Measurements from ENCODE around the gene GALNT2. TPM values are rescaled to one million over a fixed set of nuclear protein-coding genes. Genes with fewer than 3 reads are reported as not detected.

The GALNT2 gene
- total RNA-seq, 2 experiments from 2014 or later, result 59.8 to 62.4 TPM

DNA sequence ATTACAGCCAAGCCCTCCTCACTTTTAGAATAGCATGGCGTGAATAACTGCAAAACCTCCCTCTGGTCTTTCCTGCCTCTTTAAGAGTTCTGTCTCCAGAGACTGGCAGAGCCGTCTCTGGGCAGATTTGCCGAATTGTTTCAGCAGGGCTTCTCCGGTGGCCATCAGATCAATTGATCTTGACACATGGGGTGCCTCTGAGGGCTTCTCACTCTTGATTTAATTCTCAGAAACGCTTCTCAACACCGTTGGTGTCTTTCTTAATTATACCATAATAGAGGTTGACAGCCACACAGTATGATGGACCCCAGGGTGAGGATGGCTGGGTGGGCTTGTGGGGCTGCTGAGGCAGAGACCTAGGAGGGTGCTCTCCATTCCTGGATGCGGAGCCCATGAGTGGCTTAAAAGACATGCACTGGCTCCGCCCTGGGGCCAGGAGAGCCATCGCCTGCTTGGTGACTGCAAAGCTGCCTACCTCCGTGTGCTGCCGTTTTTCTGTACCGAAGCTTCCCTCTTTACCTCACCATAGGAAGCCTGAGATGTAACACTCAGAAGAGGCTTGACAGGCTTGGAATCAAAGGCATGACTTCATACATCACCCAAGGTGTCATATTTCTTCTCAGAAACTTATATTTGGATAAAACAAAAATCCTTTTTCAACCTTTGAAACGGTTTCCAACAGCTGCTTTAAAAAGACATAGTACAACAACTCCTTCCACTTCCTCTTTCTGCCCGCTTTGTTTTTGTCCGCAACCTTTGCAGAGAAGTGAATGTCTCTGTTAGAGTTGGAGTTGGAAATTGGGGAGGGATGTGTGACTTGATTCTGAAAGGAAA, 82.9 kb downstream of the GALNT2 start:
- no peak overlapping the region for H3K4me3 Mint-ChIP-seq
- H3K36me3 Mint-ChIP-seq (ENCODE audit: low read depth), result peaks cover 3% of the 10 kb centered on the region
- CTCF ChIA-PET, result no interaction called here
- intact Hi-C loops (cut with micrococcal nuclease), result no loop called here
- no peak overlapping the region for H3K27ac Mint-ChIP-seq
- no peaks in the 10 kb centered on the region for H3K27me3 Mint-ChIP-seq (ENCODE audit: low read depth)
- H3K4me1 Mint-ChIP-seq (ENCODE audit: low read depth), result peaks cover 49% of the 10 kb centered on the region
- DNase-seq, result peak; percentile 35
- no peaks in the 10 kb centered on the region for H3K9me3 Mint-ChIP-seq

GRCh38 chr1:230150615-230151014, 83.6 kb downstream of the GALNT2 start:
- Mint-ChIP-seq H3K36me3 (ENCODE audit: low read depth) (peaks cover 5% of the 10 kb centered on the region), H3K4me3 (no peak overlapping the region), H3K4me1 (ENCODE audit: low read depth) (peaks cover 48% of the 10 kb centered on the region), H3K27me3 (ENCODE audit: low read depth) (no peaks in the 10 kb centered on the region), H3K27ac (no peak overlapping the region), H3K9me3 (no peaks in the 10 kb centered on the region)
- CTCF ChIA-PET, result no interaction called here
- intact Hi-C loops (cut with micrococcal nuclease), result no loop called here
- no peak for DNase-seq

GRCh38 chr1:230151924-230152468, 85.0 kb downstream of the GALNT2 start:
- Mint-ChIP-seq H3K4me1 (ENCODE audit: low read depth) (peaks cover 51% of the 10 kb centered on the region), H3K4me3 (no peak overlapping the region), H3K27ac (no peak overlapping the region), H3K36me3 (ENCODE audit: low read depth) (peaks cover 11% of the 10 kb centered on the region), H3K27me3 (ENCODE audit: low read depth) (no peaks in the 10 kb centered on the region), H3K9me3 (no peaks in the 10 kb centered on the region)
- intact Hi-C loops (cut with micrococcal nuclease), result no loop called here
- DNase-seq, result no peak
- CTCF ChIA-PET, result interaction anchor here (0.6 kb wide), 1 partner anchor 10 kb away, joined by 4 read pairs; no protein-coding TSS in a partner anchor

- H3K27ac Mint-ChIP-seq, result no peak overlapping the region
- no peaks in the 10 kb centered on the region for H3K9me3 Mint-ChIP-seq
- peaks cover 11% of the 10 kb centered on the region for H3K36me3 Mint-ChIP-seq (ENCODE audit: low read depth)
- intact Hi-C loops (cut with micrococcal nuclease), result no loop called here
- CTCF ChIA-PET, result no interaction called here
- no peak overlapping the region for H3K4me3 Mint-ChIP-seq
- H3K27me3 Mint-ChIP-seq (ENCODE audit: low read depth), result no peaks in the 10 kb centered on the region
- peaks cover 50% of the 10 kb centered on the region for H3K4me1 Mint-ChIP-seq (ENCODE audit: low read depth)
- DNase-seq, result no peak
Observed at GRCh38 chr1:230152999-230153398, 86.0 kb downstream of the GALNT2 start.

DNA sequence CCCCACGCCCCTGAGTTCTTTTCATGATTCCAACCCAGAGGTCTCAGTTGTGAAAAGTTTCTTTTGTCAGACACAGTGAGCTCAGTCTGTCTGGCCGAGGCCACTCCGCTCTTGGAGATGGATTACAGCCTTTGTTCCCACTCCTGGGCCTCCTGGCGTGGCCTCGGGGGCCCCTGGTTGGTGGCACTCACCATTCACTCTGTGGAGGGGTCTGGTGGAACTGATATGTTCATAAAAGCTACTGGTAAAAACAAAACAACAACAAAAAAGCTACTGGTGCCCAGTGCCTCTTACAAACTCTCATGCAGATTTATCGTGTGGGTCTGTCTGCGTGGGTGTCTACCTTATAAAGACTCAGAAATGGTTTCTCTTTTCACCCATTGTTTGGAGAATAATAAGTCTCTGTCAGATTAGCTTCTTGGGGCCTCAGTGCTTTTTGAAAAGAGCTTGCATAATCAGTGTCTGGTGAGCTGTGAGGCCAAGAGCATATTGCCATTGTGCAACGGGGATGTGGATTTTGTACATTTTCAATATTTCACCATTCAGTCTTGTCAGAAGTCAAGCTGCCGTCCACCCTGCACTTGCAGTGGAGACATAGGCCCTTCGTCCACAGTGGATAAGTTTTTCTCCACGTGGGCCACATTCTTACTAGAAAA, 86.7 kb downstream of the GALNT2 start:
- H3K27me3 Mint-ChIP-seq (ENCODE audit: low read depth), result no peaks in the 10 kb centered on the region
- H3K4me1 Mint-ChIP-seq (ENCODE audit: low read depth), result peaks cover 52% of the 10 kb centered on the region
- no peak overlapping the region for H3K27ac Mint-ChIP-seq
- no peak for DNase-seq
- intact Hi-C loops (cut with micrococcal nuclease), result no loop called here
- no peaks in the 10 kb centered on the region for H3K9me3 Mint-ChIP-seq
- no peak overlapping the region for H3K4me3 Mint-ChIP-seq
- H3K36me3 Mint-ChIP-seq (ENCODE audit: low read depth), result peaks cover 11% of the 10 kb centered on the region
- CTCF ChIA-PET, result interaction anchor here (0.8 to 1.0 kb wide), 2 partner anchors 14 to 43 kb away, joined by 3 read pairs; no protein-coding TSS in a partner anchor

GRCh38 chr1:230155021-230155420, 88.0 kb downstream of the GALNT2 start:
- intact Hi-C loops (cut with micrococcal nuclease), result no loop called here
- peaks cover 11% of the 10 kb centered on the region for H3K36me3 Mint-ChIP-seq (ENCODE audit: low read depth)
- H3K27me3 Mint-ChIP-seq (ENCODE audit: low read depth), result no peaks in the 10 kb centered on the region
- H3K9me3 Mint-ChIP-seq, result no peaks in the 10 kb centered on the region
- H3K4me1 Mint-ChIP-seq (ENCODE audit: low read depth), result peaks cover 44% of the 10 kb centered on the region
- DNase-seq, result no peak
- CTCF ChIA-PET, result no interaction called here
- H3K27ac Mint-ChIP-seq, result no peak overlapping the region
- H3K4me3 Mint-ChIP-seq, result no peak overlapping the region

DNA sequence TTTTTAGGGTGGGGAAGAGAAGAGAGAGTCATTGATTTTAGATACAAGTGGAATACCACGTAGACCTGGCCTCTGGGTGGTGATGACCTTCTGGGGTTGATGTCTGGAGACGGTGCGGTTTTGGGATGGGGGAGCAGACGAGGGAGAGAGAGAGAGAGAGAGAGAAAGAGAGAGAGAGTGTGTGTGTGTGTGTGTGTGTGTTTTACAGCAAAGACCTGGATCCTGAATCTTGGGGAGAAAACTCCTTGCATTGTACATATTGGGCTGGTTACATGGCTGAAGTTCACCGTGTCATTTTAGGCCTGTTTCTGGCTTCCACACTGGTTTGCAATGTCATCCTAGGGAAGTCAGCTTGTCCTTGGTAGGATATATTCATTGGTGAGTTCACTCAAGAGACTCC, 89.0 kb downstream of the GALNT2 start:
- H3K4me1 Mint-ChIP-seq (ENCODE audit: low read depth), result peaks cover 44% of the 10 kb centered on the region
- intact Hi-C loops (cut with micrococcal nuclease), result no loop called here

DNA sequence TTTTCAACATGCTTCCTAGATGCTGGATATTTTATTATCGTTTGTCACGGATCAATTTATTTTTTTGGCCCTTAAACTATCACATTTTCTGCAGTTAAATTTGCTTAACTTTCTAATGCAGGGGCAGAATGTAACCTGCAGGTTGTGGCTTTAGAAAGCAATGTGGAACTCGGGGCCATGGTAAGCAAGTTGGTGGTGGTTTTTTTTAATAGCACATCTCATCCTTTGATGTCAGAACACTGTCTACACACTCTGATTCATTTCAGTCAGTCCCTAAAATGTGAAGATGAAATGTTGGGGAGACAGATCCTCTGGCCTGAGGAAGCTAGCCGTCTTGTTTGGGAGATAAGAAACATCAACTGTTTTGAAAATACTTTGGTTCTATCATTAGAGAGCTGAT, 89.5 kb downstream of the GALNT2 start:
- H3K9me3 Mint-ChIP-seq, result no peaks in the 10 kb centered on the region
- H3K27me3 Mint-ChIP-seq (ENCODE audit: low read depth), result no peaks in the 10 kb centered on the region
- peaks cover 8% of the 10 kb centered on the region for H3K36me3 Mint-ChIP-seq (ENCODE audit: low read depth)
- no peak for DNase-seq
- no peak overlapping the region for H3K27ac Mint-ChIP-seq
- H3K4me1 Mint-ChIP-seq (ENCODE audit: low read depth), result peaks cover 47% of the 10 kb centered on the region
- no peak overlapping the region for H3K4me3 Mint-ChIP-seq
- intact Hi-C loops (cut with micrococcal nuclease), result no loop called here
- CTCF ChIA-PET, result interaction anchor here (1.6 kb wide), 1 partner anchor 10 kb away, joined by 4 read pairs; no protein-coding TSS in a partner anchor

More for the DNA sequence above, 89.0 kb downstream of the GALNT2 start:
- Mint-ChIP-seq H3K36me3 (ENCODE audit: low read depth) (peaks cover 10% of the 10 kb centered on the region), H3K4me3 (no peak overlapping the region), H3K27ac (no peak overlapping the region), H3K9me3 (no peaks in the 10 kb centered on the region), H3K27me3 (ENCODE audit: low read depth) (no peaks in the 10 kb centered on the region)
- CTCF ChIA-PET, result interaction anchor here (1.6 kb wide), 1 partner anchor 11 kb away, joined by 4 read pairs; no protein-coding TSS in a partner anchor
- DNase-seq, result no peak

- Mint-ChIP-seq H3K27me3 (ENCODE audit: low read depth) (no peaks in the 10 kb centered on the region), H3K9me3 (no peaks in the 10 kb centered on the region), H3K4me1 (ENCODE audit: low read depth) (peaks cover 47% of the 10 kb centered on the region), H3K4me3 (no peak overlapping the region), H3K27ac (no peak overlapping the region), H3K36me3 (ENCODE audit: low read depth) (peaks cover 8% of the 10 kb centered on the region)
- intact Hi-C loops (cut with micrococcal nuclease), result no loop called here
- CTCF ChIA-PET, result interaction anchor here (1.6 kb wide), 1 partner anchor 9 kb away, joined by 4 read pairs; no protein-coding TSS in a partner anchor
- DNase-seq, result no peak
Observed at GRCh38 chr1:230157420-230158390, 90.7 kb downstream of the GALNT2 start.

- Mint-ChIP-seq H3K27ac (no peak overlapping the region), H3K36me3 (ENCODE audit: low read depth) (peaks cover 8% of the 10 kb centered on the region), H3K4me3 (no peak overlapping the region), H3K27me3 (ENCODE audit: low read depth) (no peaks in the 10 kb centered on the region), H3K4me1 (ENCODE audit: low read depth) (peaks cover 50% of the 10 kb centered on the region), H3K9me3 (no peaks in the 10 kb centered on the region)
- CTCF ChIA-PET, result no interaction called here
- DNase-seq, result no peak
- intact Hi-C loops (cut with micrococcal nuclease), result no loop called here
Observed at GRCh38 chr1:230158415-230159291, 91.6 kb downstream of the GALNT2 start.

DNA sequence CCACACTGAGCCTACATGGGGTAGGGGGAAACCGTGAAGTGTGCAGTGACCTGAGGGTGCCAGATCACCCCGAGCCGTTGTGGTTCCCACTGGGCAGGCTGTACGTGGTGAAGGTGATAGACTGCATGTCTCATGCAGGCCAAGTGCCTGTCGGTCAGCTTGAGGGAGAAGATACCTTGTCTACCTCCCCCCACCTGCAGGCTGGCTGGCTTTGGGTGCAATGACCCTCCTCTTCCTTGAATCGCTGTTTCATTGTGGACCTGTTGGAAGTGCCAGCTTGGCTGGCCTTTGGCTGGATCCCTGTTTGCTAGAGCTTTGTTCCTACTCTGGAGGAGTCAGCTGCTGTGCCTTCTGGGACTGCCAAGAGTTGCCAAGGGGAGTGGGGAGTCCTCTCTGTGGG, 92.5 kb downstream of the GALNT2 start:
- Mint-ChIP-seq H3K27me3 (ENCODE audit: low read depth) (no peaks in the 10 kb centered on the region), H3K36me3 (ENCODE audit: low read depth) (peaks cover 8% of the 10 kb centered on the region), H3K27ac (no peak overlapping the region), H3K4me3 (no peak overlapping the region), H3K4me1 (ENCODE audit: low read depth) (peaks cover 50% of the 10 kb centered on the region), H3K9me3 (no peaks in the 10 kb centered on the region)
- intact Hi-C loops (cut with micrococcal nuclease), result no loop called here
- no peak for DNase-seq
- CTCF ChIA-PET, result no interaction called here
